Ovary (tissue), 3 donors: ENCODE measurements around the gene APOD.

Experiments
- CTCF ChIP-seq, 3 donors: fragments of 450-650 bp in 2 of 3; fragments of 200-600 bp in 1 of 3; IDR thresholded peaks; one replicate each; pipeline versions ENCODE4 v1.5.1 to v1.8.0; 2016 to 2022; ENCODE audit warnings: antibody characterized with exemption in 3 of 3, mild to moderate bottlenecking in 1 of 3
- EP300 ChIP-seq: sonication (generic); formaldehyde crosslinking; IDR thresholded peaks from one replicate; pipeline ENCODE4 v1.6.1; 2017; ENCODE audit warnings: antibody characterized with exemption
- POLR2A ChIP-seq: fragments of 450-650 bp; IDR thresholded peaks from one replicate; pipeline ENCODE4 v1.6.1; 2017; ENCODE audit warnings: antibody characterized with exemption, mild to moderate bottlenecking, moderate library complexity
- donor health status: DM: no; HTN: no; CAD: no.

DNA sequence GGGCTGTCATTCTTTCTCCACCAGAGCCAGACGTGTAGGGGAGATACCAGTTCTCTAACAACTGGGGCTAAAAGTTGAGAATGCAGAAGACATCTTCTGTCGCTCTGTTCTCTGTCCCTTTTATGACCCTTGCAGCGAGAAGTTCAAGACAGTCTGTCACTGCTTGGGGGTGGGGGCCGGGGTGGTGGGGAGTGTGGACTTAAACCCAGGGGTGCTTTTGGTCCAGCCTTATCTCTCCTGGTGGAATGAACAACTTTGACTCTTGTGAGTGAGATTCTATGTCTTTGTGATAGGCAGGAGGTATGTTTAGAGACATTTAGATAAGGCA lies 767 bp upstream of the APOD start:
- no peak for TF ChIP-seq EP300
- TF ChIP-seq CTCF (IDR thresholded peaks at IDR 0.05) = no peak
- TF ChIP-seq POLR2A = no peak
